ENCODE results near the gene MAGEB2. TPM values are rescaled to one million over a fixed set of nuclear protein-coding genes. Genes with fewer than 3 reads are reported as not detected.

MAGEB2 gene
- not detected in 5 replicates for total RNA-seq (2022; extraction: Qiagen RNA extraction; ENCODE audit: low read depth)

GRCh38 chrX:30215357-30215843 is at the start of gene MAGEB2:
Gene MAGEB2, plus strand, starts transcription at chrX:30215563. Its CDS starts 3,018 bp downstream, at chrX:30218581.

GRCh38 chrX:30230395-30230794 is 15.0 kb downstream of the MAGEB2 start, which contains the start of gene MAGEB3:
Gene MAGEB3, plus strand, starts transcription at chrX:30230657. Its CDS starts 5,268 bp downstream, at chrX:30235925.

GRCh38 chrX:30241724-30242415 is 26.5 kb downstream of the MAGEB2 start, which contains the start of gene MAGEB4:
Gene MAGEB4, plus strand, starts transcription at chrX:30242000. Its CDS starts 136 bp downstream, at chrX:30242136.

GRCh38 chrX:30246769-30247489 is 31.6 kb downstream of the MAGEB2 start, which contains the start of gene MAGEB1:
Gene MAGEB1, plus strand, starts transcription at chrX:30247146. Its CDS starts 3,348 bp downstream, at chrX:30250494.

Other genes starting within 250 kb of the MAGEB2 start
- gene MAGEB3, start 15.1 kb downstream of the MAGEB2 start, total RNA-seq (2022; extraction: Qiagen RNA extraction; ENCODE audit: low read depth) = not detected in 5 replicates
- gene MAGEB4, start 26.4 kb downstream of the MAGEB2 start, total RNA-seq (2022; extraction: Qiagen RNA extraction; ENCODE audit: low read depth) = not detected in 5 replicates
- not detected in 5 replicates for gene MAGEB1, start 31.6 kb downstream of the MAGEB2 start, total RNA-seq (2022; extraction: Qiagen RNA extraction; ENCODE audit: low read depth)
- 23.6 to 46.2 TPM (median 36.4 TPM) in 5 replicates for gene NR0B1, start 93.8 kb downstream of the MAGEB2 start, total RNA-seq (2022; extraction: Qiagen RNA extraction; ENCODE audit: low read depth)

All from A549 treated with RU486 at 1 μM for 4 hours (cell line).